ENCODE results near the gene NTM. TPM values are rescaled to one million over a fixed set of nuclear protein-coding genes. Genes with fewer than 3 reads are reported as not detected.
A peak's percentile ranks its signal among the peaks of the same experiment; 100 is the strongest.
"Not testable (repeated sequence)": the region's sequence is repeated elsewhere in the genome, so short reads cannot be mapped to it uniquely, and the experiment has no call there.

Gene NTM
- total RNA-seq, 1 donor from 2014 or later = not detected

DNA sequence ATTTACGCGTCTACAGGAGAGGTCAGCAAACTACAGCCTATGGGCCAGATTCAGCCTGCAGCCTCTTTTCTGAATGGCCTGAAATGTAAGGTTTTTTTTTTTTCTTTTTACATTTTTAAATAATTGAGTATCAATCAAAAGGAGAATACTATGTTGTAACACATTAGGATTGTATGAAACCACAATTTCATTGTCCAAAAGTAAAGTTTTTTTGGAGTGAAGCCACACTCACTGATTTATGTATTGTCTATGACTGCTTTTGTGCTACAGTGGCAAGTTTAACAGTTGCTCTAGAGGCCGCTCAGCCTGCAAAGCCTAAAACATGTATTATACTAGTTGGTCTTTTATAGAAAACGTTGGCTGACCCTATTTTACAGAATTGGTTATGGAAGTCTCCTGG, 923.2 kb downstream of the NTM start:
- no peak for DNase-seq (ENCODE audit: low read depth in 2 of 2)

DNA sequence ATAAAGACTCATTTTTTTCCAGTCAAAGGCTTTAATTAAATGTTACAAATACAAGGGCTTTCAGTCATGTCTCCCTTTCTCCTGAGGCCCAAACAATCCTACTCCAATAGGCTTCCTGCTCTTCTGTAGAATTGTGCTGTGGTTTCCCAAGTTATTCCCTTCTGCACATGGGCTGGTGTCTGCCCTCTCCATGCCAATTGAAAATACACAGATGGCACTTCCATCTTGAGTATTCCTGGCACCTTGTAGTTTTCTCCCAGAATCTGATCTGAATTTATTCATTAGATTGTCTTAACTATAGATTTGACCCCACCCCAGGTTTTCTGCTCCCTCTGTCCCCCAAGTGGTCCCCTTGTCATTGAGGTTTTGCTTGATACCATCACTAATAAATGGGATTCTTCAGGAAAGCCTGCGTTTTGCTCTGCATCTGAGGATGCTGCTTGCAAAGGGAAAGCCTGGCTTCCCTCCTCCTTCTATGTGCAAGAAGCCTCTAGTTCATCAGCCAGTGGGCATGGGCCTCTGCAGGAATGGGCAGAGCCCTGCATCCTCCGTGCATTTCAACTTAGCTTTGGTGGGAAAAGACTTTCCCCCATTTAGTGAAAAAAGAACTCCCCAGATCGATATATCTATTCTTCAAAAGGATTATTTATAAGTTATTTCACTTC, 926.7 kb downstream of the NTM start:
- no peak for DNase-seq (ENCODE audit: low read depth in 2 of 2)

DNA sequence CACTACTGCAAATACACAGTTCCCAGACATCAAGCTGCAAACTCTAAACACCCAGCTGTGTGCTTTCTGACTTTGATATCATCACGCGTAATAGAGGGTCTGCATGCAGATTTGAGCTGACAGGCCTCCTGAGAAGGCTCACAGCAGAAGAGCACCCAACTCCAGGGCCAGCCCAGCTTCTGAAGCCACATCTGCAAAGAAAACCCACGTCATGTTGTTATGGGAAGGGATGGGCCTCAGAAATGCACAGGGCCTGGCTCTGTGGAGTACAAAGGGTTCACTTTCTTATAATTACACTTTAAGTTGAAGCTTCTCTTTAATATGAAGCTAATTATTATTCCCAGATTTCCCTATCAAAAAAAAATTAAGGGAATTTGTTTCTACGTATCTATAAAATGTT, 927.9 kb downstream of the NTM start:
- DNase-seq (ENCODE audit: low read depth in 2 of 2) = no peak

DNA sequence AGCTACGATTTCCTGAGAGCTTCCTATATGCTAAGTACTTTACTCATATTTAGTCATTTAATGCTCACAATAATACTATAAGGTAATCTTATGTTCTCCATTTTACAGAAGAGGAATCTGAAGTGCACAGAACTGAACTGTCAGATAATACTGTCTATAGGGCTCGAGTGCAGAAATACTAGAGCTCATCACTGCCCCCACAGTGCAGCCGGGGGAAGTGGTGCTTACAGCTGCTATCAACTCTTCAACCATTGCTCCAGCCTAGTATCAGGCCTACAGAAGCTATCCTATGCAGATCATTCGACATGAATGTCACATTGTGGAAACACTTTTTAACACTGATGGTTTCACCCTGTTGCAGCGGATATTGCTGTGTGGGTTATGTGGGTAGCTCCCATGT, 929.9 kb downstream of the NTM start:
- no peak for DNase-seq (ENCODE audit: low read depth in 2 of 2)

DNA sequence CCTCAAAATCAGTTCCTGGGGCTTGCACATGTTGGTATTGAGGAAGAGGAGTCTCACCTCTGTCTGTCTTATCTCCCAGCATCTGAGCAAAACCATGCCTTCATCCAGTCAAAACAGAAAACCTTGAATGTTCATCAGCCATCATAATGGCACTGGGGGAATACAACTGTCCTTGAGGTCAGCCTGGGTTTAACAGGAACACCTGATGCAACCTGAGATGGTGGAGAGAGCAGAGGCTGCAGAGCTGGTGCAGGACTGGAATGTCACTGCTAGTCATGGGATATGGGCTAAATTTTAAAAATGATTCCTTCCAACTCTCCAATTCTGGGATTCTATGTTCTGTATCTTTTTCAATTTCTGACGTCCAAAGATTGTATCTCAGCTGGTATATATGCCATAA, 931.0 kb downstream of the NTM start:
- DNase-seq (ENCODE audit: low read depth in 2 of 2) = no peak

DNA sequence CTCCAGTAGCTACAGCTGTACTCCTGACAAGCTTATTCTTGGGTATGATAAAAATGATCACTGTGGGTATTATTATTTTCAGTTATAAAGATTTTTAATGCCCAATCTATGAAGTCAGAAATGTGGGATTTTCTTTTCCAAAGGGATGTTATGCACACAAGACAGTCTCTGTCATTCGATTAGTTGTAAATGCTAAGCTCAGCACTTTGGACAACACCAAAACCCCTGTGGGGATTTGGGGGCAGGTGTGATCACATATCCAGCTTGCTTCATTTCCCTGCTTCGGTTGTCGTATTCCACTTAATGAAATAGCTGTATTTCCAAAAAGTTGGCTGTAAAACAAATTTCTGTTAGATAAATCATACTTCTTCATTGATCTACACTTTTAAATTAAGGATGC, 931.5 kb downstream of the NTM start:
- no peak for DNase-seq (ENCODE audit: low read depth in 2 of 2)

DNA sequence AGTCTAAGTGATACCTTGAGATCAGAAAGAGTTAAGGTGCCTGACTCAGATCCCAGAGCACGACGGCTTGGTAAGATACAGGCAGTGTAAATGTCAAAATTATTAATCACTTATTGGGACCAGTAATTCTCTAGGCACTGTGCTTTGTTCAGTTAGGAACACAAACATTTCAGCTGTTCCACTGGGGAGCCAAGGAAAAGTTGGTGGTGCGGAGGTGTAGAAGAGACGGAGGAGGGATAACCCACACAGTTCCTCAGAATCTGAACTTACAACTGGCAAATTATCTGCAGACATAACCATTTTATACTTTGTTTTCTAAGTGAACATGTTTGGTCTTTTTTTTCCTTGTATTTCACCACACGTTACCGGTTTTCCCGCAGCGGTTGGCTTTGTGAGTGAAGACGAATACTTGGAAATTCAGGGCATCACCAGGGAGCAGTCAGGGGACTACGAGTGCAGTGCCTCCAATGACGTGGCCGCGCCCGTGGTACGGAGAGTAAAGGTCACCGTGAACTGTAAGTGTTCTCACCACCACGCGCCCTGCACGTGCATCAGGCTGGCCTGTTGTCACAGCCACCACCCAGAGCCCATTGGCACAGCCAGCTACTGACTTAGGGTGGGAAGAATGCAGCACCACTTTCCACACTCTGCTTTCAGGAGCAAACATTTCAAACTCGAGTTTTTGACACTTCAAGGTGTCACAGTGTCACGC, 937.0 kb downstream of the NTM start:
- no peak for DNase-seq (ENCODE audit: low read depth in 2 of 2)

DNA sequence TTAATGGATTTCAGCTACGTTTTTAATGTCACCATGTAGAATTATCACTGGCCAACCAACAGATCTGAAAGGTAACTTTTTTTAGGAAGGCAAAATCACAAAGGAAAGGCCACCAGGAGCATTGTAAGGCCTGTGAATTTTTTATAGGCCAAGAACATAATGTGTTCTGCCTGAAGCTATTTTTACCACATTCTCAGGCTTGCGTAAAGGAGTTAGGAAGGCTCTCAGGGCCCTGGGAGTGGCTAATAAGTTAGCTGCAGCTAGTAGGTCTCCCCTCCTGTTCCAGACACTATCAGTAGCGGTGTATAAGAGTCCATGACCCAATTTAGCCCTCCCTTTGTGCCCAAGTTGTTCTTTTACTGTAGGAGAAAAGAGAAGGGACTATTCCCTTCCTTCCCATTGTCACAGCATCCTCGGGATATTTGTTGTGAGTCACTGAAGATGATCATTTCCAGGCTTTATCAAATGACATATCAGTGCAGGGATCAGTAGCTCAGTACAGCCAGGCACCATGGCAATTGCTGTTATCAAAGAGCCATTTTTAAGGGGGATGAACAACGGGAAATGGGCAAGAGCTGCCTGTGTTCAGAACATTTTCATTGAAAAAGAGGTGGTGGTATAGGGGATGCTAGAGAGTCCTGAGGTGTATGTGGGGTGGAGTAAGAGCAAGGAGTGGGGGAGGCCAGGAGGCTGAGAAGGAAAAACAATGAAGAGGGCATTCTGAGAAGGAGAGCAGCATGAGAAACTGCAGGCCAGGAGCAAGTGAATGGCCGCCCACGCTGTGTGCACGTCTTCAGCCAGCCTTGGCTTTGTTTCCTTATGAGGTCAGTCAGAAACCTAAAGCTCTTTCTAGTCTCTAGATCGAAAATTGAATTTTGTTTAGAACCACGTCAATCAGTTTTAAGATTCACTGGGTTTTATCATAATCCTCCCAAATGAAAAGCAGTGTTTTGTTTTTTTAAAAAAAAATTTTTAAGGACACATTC, 940.3 kb downstream of the NTM start:
- no peak for DNase-seq (ENCODE audit: low read depth in 2 of 2)

DNA sequence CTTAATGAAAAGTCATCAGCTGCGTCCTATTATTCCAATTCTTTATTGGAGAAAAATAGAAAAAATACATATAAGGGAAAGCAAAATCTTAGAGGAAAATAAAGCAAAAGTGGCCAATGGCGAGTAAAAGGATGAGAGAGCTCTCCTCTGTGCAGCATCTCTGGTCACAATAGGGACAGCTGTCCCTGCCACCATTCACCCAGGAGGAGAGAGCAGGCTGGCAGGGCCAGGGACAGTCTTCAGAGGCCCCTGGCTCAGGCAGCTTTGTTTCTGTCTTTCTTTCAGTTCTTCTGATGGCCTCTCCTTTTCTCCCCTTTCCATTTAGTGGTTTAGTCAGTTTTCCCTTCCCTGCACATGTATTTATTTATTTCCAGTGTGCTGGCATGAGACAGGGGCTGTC, 941.3 kb downstream of the NTM start:
- DNase-seq (ENCODE audit: low read depth in 2 of 2) = no peak

DNA sequence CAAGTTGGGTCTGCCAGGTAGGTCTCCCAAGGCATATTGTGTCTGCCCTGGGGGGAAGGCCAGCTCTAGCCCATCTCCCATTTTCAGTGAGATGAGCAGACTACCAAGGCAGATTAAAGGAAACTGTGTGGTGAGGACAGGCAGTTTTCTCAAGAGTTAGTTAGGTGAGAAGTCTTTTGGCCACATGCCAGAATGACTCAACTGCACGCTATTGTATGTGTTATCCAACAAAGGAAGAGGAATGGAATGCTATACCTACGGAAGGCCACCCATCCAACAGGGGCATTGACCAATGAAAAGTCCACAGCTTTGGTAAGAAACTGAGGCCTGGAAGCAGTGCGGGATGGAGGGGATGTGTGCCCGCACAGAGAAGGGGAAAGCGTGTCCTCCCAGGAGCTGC, 941.7 kb downstream of the NTM start:
- DNase-seq (ENCODE audit: low read depth in 2 of 2) = peak in 1 of 2 donors; percentile 53

DNA sequence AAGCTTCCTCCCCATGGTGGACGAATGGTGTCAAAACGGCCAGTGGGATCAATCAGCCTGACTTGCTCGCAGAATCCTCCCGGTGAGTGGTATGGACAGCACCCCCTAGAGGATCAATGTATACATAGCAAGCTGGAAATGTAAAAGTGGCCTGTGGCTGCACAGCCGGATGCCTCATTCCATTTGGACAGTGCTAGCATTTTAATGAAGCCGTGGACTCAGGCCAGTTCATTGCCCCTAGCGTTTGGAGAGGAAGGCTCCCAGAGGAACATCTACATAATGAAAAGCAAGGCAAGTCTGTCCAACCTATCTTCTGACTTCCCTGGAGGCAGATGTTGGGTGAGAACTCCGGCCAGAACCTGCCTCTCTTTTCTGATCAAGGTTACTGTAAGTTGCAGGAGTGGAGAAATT, 942.3 kb downstream of the NTM start:
- no peak for DNase-seq (ENCODE audit: low read depth in 2 of 2)

DNA sequence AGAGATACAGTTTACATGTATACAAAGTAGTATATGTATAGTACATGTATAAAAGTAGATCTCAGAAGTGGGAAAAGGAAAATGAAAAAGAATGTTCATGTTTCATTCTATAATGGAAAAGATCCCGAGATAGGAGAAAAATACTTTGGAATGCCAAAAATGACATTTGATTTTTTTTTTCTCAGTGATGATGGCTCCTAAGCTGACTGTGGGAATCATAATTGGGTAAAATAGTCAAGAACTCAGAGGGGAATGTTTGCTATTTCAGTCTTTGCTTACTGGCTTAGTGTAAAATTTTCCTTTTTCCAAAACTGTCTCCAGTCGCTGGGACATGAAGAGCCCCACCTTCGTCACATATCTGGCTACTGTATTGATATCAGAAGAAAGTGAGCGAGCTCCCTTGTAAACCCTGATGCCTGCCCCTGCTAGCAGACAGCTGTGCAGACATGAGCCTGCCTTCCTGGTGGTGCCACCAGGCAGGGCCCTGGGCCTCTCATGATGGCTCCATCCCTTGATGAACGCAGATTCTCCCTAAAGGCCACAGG, 944.6 kb downstream of the NTM start:
- DNase-seq (ENCODE audit: low read depth in 2 of 2) = no peak

DNA sequence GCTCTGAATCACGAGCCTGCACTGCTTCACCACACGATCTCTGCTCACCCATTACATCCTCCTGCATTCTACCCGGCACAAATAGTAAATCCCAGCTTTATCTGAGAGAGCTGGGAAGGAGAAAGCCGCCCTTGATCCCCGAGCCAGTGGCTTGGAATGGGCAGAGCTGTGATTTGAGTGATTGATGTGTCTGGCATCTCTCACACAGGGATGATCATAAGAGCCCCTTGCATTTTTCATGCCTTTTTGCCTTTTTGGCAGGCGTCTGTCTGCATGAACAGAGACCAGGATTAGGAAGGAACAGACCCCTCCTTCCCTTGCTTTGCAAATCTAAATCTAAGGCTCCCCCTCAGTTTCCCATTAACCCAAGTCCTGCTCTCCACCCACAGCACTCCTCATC, 945.3 kb downstream of the NTM start:
- DNase-seq (ENCODE audit: low read depth in 2 of 2) = no peak

DNA sequence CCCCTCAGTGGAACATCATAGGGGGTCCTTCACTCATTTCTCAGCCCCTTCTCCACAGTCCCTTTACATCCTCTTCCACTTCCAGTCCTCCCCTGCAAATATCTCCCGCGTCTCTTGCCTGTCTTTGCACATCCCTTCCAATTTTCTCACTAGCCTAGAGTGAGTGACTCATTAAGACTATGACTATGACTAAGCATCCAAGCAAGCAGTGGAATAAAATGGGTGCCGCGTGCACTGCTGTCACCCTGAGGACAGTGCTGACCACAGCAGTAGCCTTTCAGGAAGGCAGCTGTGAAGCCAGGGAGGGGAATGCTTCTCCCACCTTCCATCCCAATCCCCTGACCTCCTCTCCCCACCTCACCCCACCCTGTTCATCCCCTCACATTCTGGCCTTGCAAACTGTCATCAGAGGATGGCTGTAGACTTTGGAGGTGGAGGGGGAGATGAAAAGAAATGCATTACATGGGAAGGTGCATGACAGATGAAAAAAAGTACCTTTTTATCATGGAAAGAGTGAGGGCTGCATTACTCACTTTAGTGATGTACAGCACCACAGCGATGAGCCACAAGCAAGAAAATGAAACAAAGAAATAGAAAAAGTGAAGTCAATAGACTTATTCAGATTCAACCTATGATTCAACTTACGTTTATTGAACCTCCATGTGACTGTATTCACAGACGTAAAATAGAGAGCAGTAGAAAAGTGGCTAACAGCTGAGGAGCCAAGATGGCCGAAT, 948.2 kb downstream of the NTM start:
- DNase-seq (ENCODE audit: low read depth in 2 of 2) = no peak

DNA sequence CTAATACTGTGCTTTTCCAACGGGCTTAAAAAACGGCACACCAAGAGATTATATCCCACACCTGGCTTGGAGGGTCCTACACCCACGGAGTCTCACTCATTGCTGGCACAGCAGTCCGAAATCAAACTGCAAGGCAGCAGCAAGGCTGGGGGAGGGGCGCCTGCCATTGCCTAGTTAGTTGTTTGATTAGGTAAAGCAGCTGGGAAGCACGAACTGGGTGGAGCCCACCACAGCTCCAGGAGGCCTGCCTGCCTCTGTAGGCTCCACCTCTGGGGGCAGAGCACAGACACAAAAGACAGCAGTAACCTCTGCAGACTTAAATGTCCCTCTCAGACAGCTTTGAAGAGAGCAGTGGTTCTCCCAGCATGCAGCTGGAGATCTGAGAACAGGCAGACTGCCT, 949.0 kb downstream of the NTM start:
- not testable (repeated sequence) for DNase-seq (ENCODE audit: low read depth in 2 of 2)

DNA sequence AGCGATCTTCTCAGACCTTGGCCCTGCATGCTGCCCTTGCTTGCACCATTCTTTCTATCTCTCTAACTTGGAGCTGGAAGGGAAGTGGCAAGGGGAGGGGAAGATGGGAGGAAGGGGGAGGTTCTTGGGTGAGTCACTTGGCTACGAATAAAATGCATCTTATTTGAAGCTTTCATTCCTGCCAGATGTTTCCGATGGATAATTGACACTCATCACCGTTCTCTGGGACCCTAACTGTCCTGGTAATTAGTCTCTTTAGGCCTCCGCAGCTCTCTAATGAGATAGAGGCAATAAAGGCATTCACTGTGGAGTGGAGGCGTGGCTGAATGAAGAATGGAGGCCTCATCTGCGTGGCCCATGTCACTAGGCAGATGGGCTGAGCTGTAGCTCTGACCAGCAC, 960.1 kb downstream of the NTM start:
- DNase-seq (ENCODE audit: low read depth in 2 of 2) = peak in 1 of 2 donors; percentile 10

DNA sequence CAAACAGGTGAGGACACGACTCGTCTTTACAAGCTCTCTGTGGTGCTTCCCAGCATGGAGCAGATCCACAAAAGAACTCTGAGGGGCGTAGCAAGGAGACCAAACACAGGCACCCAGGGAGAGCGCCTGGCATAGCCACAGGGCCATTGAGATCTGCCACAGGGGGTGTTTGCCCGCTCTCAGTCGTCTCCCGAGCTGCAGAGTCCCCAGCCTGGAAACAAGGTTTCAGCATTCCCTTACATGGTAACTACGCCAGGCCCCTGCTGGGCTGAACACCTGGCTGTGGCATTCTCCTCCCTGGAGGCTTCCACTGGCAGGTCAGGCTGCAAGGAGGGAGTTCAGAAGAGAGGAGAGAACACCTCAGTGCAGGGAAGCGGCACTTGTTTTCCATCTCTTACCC, 962.1 kb downstream of the NTM start:
- DNase-seq (ENCODE audit: low read depth in 2 of 2) = no peak

DNA sequence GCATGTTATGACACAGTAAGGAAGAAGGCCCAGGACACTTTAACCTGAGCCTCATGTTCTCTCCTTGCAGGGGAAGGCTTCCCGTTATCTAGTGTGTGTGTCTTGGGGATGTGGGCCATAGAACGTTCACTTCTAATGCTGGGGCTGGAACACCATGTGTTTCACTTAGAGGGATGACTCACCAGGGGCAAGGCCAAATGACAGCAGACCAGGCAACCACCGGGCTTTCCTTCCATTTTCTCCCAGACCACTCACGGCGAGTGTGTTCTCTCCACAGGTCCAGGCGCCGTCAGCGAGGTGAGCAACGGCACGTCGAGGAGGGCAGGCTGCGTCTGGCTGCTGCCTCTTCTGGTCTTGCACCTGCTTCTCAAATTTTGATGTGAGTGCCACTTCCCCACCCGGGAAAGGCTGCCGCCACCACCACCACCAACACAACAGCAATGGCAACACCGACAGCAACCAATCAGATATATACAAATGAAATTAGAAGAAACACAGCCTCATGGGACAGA, 964.4 kb downstream of the NTM start:
- no peak for DNase-seq (ENCODE audit: low read depth in 2 of 2)

DNA sequence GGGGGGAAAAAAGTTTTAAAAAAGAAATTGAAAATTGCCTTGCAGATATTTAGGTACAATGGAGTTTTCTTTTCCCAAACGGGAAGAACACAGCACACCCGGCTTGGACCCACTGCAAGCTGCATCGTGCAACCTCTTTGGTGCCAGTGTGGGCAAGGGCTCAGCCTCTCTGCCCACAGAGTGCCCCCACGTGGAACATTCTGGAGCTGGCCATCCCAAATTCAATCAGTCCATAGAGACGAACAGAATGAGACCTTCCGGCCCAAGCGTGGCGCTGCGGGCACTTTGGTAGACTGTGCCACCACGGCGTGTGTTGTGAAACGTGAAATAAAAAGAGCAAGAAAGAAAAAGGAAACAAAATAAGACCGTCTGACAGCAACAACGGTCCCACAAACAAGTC, 964.9 kb downstream of the NTM start:
- no peak for DNase-seq (ENCODE audit: low read depth in 2 of 2)

DNA sequence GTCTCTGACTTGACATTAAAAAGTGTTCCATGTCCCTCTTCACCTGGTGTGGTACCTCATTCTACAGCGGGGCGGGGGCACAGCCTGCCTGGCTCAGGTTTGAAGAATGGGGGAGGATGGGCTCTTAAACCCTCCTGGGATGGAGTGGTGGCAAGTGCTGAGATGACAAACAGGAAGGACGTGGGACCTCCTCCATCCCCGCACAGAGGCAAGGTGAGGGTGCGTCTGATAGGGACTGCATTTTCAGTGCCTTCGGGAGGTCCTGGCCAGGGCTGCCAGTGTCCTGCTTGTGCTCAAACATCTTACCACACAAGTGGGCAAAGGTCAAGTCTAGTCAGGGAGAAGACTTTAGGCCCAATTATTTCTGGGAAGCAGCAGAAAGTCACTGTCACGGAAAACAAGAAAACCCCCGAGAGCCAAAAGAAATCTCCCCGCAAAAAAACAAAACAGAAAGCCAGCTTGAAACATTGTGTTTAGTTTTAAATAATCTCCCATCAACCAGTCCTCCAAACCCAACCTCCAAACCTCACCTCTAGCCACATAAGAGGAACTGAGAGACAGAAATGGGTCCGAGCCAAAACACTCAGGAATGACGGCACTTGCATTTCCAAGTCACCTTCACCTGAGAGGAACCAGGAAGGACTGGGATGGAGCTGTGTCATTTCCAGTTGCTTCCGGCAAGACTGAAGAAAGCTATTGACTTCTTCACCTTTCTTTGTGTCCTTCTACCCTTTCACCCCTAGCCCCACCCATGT, 966.5 kb downstream of the NTM start:
- DNase-seq (ENCODE audit: low read depth in 2 of 2) = no peak

Data from lung microvascular endothelial cell (primary cell).